Measurements from ENCODE around the gene CARMIL1.

- no peak for TF ChIP-seq CTCF (IDR thresholded peaks at IDR 0.05)
- no peak for TF ChIP-seq POLR2A (IDR thresholded peaks at IDR 0.05)
These were observed 18.8 kb downstream of the CARMIL1 start for GRCh38 chr6:25297823-25298522.
